Fibroblast of skin of right biceps (primary cell): ENCODE measurements around the gene KCNG3.
A peak's percentile ranks its signal among the peaks of the same experiment; 100 is the strongest.

Source experiments
- DNase-seq: peaks from one replicate; pipeline ENCODE4 v3.0.0-alpha.2; 2013

Gene KCNG3

GRCh38 chr2:42486145-42486906 lies 7.5 kb downstream of the KCNG3 start:
- DNase-seq: no peak

DNA sequence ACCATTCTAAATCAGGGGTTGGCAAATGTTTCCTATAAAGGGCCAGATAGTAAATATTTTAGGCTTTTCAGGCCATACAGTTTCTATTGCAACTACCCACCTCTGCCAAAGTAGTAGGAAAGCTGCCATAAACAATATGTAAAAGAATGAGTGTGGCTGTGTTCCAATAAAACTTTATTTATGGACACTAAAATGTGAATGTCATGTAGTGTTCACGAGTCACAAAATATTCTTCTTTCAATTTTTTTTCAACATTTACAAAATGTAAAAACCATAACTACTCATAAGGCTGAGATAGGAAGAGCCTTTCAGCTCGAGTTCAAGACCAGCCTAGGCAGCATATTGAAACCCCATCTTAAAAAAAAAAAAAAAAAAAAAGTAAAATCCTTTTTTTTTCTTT lies 13.4 kb downstream of the KCNG3 start:
- DNase-seq: no peak

DNA sequence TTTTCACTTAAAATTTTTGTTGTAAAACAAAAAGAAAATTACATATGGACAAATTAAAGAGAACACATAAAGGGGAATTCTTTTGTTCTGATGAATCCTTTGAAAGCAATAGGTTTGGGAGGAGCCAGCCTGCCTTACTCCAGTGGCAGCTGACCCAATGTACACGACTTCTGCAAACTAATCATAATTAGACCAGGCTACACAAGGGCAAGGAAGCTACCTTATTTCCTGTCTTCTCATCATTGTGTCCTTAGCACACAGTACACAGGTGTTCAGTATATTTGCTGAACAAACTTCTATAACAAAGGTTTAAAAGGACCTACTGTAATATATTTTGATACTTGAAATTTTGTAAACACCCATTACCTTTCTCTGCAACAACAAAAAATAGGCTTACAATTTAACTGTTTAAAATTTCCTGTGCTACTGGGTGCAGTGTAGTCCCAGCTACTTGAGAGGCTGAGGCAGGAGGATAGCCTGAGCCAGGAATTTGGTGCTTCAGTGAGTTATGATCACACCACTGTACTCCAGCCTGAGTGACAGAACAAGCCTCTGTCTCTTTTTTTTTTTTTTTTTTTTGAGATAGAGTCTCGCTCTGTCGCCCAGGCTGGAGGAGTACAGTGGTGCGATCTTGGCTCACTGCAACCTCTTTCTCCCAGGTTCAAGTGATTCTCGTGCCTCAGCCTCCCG lies 18.9 kb downstream of the KCNG3 start:
- no peak for DNase-seq

DNA sequence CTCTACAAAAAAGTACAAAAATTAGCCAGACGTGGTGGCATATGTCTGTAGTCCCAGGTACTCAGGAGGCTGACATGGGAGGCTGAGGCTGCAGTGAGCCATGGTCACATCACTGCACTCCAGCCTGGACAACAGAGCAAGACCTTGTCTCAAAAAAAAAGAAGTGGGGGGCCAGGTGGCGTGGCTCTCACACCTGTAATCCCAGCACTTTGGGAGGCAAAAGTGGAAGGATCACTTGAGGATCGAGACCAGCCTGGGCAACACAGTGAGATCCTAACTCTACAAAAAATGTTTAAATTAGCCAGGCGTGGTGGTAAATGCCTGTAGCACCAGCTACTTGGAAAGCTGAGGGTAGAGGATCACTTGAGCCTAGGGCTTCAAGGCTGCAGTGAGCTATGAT lies 23.1 kb downstream of the KCNG3 start:
- DNase-seq: no peak

DNA sequence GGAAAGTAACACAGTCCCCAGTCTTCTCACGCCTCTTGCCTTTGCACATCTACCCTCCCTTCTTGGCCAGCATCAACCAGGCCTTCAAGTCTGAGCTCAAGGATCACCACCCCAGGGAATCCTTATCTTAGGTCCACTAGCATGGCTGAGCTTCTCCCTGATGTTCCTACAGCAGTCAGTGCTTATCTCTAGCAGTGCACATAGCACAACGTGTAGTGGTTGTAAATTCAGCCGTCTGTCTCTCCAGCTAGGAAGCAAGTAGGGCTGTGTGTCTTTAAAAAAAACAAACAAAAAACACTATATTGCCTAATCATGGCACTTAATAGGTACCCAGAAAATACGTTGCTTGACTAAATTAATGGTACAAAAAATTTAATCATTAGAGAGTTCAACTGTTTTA lies 29.2 kb downstream of the KCNG3 start:
- no peak for DNase-seq

DNA sequence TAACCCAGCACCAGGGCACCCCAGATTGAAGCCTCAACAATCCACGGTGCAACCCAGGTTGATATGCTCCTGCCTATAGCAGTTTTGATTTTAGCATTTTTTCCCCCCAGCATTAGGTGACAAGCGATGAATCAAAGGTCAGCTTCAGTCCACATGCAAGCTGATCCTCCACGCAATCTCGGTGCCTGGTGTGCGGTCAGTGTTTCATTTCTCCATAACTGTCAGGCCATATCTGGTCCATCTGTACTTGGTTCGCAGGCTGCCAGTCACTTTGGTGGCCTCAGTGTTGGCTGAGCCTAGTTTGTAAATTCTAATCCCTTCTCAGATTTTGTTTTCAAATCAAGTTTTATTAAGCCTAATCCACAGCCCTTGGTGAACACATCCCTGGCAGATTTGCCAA lies 30.2 kb downstream of the KCNG3 start:
- DNase-seq: no peak

GRCh38 chr2:42459296-42459695 lies 34.5 kb downstream of the KCNG3 start:
- no peak for DNase-seq

DNA sequence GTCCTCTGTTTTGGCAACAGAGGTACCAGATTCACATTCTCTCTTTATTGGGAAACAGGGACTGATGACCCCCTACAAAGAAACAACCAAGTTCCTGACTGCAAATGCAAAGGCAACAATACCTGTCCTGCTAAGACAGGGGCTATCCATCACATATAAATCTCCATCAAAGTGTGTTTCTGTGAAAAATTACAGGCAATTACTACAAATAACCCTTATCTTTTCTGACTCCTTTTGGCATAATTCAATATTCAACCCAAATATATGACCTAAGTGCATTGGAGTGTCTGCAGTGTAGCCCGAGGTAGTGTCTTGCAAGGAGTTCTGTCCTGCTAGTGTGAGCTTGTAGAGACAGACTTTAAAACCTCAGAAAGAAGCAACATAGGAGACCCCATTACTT lies 35.4 kb downstream of the KCNG3 start:
- no peak for DNase-seq

GRCh38 chr2:42457011-42457410 lies 36.8 kb downstream of the KCNG3 start:
- DNase-seq: no peak

- no peak for DNase-seq
Observed at GRCh38 chr2:42456126-42456839, 37.5 kb downstream of the KCNG3 start.

DNA sequence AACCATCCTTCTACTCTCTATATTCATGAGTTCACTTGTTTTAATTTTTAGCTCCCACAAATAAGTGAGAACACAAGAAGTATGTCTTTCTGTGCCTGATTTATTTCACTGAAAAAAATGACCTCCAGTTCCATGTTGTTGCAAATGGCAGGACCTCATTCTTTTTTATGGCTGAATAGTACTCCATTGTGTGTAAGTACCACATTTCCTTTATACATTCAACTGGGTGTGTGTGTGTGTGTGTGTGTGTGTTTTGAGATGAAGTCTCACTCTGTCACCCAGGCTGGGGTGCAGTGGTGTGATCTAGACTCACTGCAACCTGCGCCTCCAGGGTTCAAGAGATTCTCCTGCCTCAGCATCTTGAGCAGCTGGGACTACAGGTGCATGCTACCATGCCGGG lies 41.2 kb downstream of the KCNG3 start:
- DNase-seq: no peak

GRCh38 chr2:42450136-42450535 lies 43.6 kb downstream of the KCNG3 start:
- DNase-seq: peak; percentile 11

GRCh38 chr2:42449163-42450087 lies 44.4 kb downstream of the KCNG3 start:
- no peak for DNase-seq

DNA sequence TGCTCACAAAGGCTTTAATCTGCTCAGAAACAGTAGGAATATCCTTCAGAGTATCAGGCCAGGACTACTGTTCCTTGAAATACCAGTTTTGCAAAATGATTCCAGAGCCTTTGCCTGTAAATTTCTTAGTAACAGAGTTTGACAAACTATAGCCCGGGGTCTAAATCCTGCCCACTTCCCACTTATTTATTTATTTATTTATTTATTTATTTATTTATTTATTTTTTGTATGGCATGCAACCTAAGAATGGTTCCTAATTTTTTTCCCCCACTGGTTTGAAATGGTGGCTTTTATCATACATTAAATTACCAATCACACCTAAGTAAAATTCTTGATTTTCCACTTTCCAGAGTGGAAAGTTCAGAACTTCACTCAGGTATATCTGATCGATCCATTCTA lies 45.6 kb downstream of the KCNG3 start:
- DNase-seq: no peak

DNA sequence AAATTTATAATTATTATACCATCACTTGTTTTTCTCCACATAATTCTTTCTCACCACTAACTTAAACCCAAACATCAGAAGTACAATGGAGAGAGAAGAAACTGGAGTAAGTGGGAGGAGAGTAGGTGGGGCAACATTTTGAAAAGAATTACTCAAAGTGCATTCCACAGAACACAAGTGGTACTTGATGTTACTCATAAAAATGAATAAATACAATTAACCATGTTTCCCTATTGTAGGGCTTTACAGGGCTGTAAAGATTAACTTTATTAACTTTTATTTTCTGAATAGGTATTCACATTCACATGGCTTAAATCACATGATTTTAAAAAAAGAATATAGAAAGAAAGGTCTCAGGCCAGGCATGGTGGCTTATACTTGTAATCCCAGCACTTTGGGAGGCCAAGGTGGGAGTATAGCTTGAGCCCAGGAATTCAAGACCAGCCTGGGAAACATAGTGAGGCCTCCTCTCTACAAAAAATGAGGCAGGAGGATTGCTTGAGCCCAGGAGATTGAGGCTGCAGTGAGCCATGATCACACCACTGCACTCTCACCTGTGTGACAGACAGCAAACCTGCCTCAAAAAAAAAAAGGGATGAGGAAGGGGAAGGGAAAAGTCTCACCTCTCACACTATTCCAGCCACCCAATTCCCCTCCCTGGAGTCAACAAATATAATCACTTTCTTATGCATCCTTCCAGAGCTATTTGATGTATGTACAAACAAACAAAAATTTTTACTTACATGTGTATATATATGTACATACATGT lies 47.1 kb downstream of the KCNG3 start:
- DNase-seq: no peak

- DNase-seq: no peak
Observed at GRCh38 chr2:42443718-42444399, 49.9 kb downstream of the KCNG3 start.

DNA sequence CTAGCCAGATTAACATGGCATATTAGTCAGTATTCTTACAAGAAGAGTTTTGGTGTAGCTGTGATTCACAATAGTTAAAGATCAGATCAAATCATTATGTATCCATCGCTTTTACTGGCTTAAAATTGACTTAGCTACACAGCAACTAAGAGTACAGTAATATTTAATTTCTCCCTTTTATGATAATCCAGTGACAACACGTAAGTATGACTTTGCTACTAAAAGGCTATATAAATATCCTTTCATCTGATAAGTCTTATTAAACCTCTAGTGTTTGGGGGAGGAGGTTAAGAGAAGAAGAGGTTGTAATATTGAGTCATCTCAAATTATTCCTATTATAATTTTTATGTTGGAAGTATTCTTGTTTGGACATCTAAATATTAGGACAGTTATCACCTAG lies 51.0 kb downstream of the KCNG3 start:
- no peak for DNase-seq

DNA sequence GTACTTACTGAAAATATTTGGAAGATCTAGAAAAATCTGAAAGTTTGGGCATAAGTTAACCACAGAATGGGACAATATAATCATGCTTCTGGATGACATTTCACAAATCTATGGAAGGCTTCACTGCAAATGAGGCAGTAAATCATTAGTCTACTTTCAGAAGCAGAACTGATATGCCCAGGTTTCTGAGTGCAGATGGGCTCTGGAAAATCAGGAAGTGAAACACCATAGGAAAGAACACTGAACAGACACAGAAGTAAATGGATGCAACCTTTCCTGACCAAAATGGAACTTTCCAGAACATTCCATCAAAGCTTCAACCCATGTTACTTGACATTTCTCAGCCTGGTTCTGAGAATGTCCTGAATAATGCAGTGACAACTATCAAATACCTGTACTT lies 55.1 kb downstream of the KCNG3 start:
- DNase-seq: no peak

DNA sequence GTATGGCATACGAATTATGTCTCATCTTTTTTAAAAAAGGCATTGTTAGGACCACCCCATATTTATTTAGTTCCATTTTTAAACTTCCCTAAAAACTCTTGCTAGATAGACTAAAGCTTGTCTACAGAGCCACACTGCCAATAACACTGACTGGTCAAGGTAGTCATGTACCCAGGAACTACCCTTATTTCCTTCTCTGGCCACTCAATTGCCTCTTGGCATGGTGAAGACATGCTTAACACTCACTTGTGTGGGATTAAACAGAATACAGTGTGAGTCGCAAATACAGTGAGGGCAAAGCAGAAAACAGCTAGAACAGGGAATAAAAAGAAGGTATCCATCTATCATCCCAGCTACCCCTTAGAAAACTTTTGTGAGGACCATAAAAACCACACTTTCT lies 57.4 kb downstream of the KCNG3 start:
- no peak for DNase-seq

DNA sequence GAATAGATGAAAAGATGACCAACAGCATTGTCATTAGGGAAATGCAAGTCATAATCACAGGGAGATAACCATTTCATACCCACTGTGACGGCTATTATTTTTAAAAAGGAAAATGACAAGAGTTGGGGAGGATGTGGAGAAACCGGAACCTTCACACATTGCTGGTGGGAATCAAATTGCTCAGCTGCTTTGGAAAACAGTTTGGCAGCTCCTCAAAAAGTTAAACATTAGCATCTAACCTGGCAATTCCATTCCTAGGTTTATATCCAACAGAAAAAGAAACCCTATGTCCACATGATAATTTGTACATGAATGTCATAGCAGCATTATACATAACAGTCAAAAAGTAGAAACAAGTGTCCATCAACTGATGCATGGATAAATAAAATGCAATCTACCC lies 58.2 kb downstream of the KCNG3 start:
- no peak for DNase-seq

DNA sequence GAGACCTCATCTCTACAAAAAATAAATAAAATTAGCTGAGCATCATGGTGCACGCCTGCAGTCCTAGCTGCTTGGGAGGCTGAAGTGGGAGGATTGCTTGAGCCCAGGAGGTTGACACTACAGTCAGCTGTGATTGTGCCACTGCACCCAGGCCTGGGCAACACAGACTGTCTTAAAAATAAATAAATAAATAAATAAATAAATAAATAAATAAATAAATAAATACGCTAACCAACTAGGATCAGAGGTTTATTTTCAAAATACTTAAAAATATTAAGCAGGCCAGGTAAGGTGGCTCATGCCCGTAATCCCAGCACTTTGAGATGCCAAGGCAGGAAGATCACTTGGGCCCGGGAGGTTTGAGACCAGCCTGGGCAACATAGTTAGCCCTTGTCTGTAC lies 63.6 kb downstream of the KCNG3 start:
- DNase-seq: no peak

GRCh38 chr2:42429352-42429751 lies 64.4 kb downstream of the KCNG3 start:
- no peak for DNase-seq
